CD14-positive monocyte (primary cell): ENCODE data around the gene HLA-DQA1. TPM values are rescaled to one million over a fixed set of nuclear protein-coding genes. Genes with fewer than 3 reads are reported as not detected.
"Not testable (repeated sequence)": the region's sequence is repeated elsewhere in the genome, so short reads cannot be mapped to it uniquely, and the experiment has no call there.

Experiments used
- DNase-seq, 3 donors: peaks; one replicate each; pipeline ENCODE4 v3.0.0-alpha.2; 2011 to 2022
- H2AFZ ChIP-seq: 2 replicates; pipeline ENCODE4 v1.6.0; 2012; ENCODE audit warnings: mild to moderate bottlenecking, low read depth, low read length, inconsistent platforms; ENCODE audit not compliant: insufficient read depth, poor library complexity, severe bottlenecking
- H3K27ac ChIP-seq, 2 donors: 1 replicate in 1 of 2; 2 replicates in 1 of 2; pipeline ENCODE4 v1.5.1; 2012 to 2013; ENCODE audit warnings: low read length in 2 of 2, control low read depth in 1 of 2, inconsistent platforms in 1 of 2, low read depth in 1 of 2, mild to moderate bottlenecking in 1 of 2
- H3K27me3 ChIP-seq, 2 donors: one replicate each; pipeline versions ENCODE4 v1.6.0 to v1.6.1; 2011 to 2013; ENCODE audit warnings: low read length in 2 of 2; ENCODE audit not compliant: control insufficient read depth in 2 of 2, insufficient read depth in 2 of 2
- H3K36me3 ChIP-seq, 2 donors: replicated peaks in 1 of 2; 1 replicate in 1 of 2; 2 replicates in 1 of 2; pipeline versions ENCODE4 v1.5.1 to v1.6.1; 2012 to 2013; ENCODE audit warnings: low read length in 2 of 2, control low read depth in 1 of 2, inconsistent platforms in 1 of 2, mild to moderate bottlenecking in 1 of 2; ENCODE audit not compliant: insufficient read depth in 2 of 2, control insufficient read depth in 1 of 2
- H3K4me1 ChIP-seq, 2 donors: 1 replicate in 1 of 2; 2 replicates in 1 of 2; pipeline versions ENCODE4 v1.5.1 to v1.6.1; 2012 to 2013; ENCODE audit warnings: low read length in 2 of 2, control low read depth in 1 of 2, inconsistent platforms in 1 of 2, mild to moderate bottlenecking in 1 of 2, moderate library complexity in 1 of 2; ENCODE audit not compliant: insufficient read depth in 2 of 2, control insufficient read depth in 1 of 2
- H3K4me2 ChIP-seq: replicated peaks from 2 replicates; pipeline ENCODE3; 2012; ENCODE audit warnings: low read length, moderate library complexity, mild to moderate bottlenecking; ENCODE audit not compliant: poor library complexity, severe bottlenecking; ENCODE audit errors: extremely low read depth
- H3K4me3 ChIP-seq, 3 experiments: fragments of 200-600 bp in 1 of 3; sonication (generic) in 1 of 3; replicated peaks in 1 of 3; 1 replicate in 2 of 3; 2 replicates in 1 of 3; pipeline ENCODE4 v1.5.1; 2011 to 2013; ENCODE audit warnings: low read length in 3 of 3, mild to moderate bottlenecking in 3 of 3, control low read depth in 2 of 3, low read depth in 2 of 3, inconsistent platforms in 1 of 3, moderate library complexity in 1 of 3
- H3K79me2 ChIP-seq: 2 replicates; pipeline ENCODE4 v1.6.0; 2012; ENCODE audit warnings: mild to moderate bottlenecking, control low read depth, inconsistent platforms, low read length, moderate library complexity; ENCODE audit not compliant: insufficient read depth
- H3K9ac ChIP-seq: 2 replicates; pipeline ENCODE4 v1.6.0; 2017; ENCODE audit warnings: low read length, mild to moderate bottlenecking; ENCODE audit not compliant: insufficient read depth, poor library complexity, severe bottlenecking
- H3K9me3 ChIP-seq, 2 donors: replicated peaks in 1 of 2; 1 replicate in 1 of 2; 2 replicates in 1 of 2; pipeline versions ENCODE4 v1.5.1 to v1.6.1; 2012 to 2013; ENCODE audit warnings: low read length in 2 of 2, control low read depth in 1 of 2; ENCODE audit not compliant: control insufficient read depth in 1 of 2, insufficient read depth in 1 of 2
- H4K20me1 ChIP-seq: 2 replicates; pipeline ENCODE4 v1.6.0; 2012; ENCODE audit warnings: mild to moderate bottlenecking, low read length, control low read depth, moderate library complexity; ENCODE audit not compliant: insufficient read depth
- H3K27ac Mint-ChIP-seq, 7 donors: one replicate each; pipeline ENCODE4 v1.8.0; 2020; ENCODE audit warnings: mild to moderate bottlenecking in 7 of 7, mixed read lengths in 7 of 7, moderate library complexity in 6 of 7, inconsistent platforms in 2 of 7
- H3K27me3 Mint-ChIP-seq, 3 donors: one replicate each; pipeline ENCODE4 v1.8.0; 2021 to 2022; ENCODE audit warnings: low read depth in 3 of 3, mild to moderate bottlenecking in 3 of 3, mixed read lengths in 3 of 3, moderate library complexity in 3 of 3, inconsistent platforms in 1 of 3
- H3K36me3 Mint-ChIP-seq, 2 donors: one replicate each; pipeline ENCODE4 v1.8.0; 2020; ENCODE audit warnings: mixed read lengths in 2 of 2, inconsistent platforms in 1 of 2, mild to moderate bottlenecking in 1 of 2
- H3K4me1 Mint-ChIP-seq: one replicate; pipeline ENCODE4 v1.8.0; 2020; ENCODE audit warnings: mild to moderate bottlenecking, mixed read lengths
- H3K4me3 Mint-ChIP-seq, 2 donors: one replicate each; pipeline ENCODE4 v1.8.0; 2020; ENCODE audit warnings: mild to moderate bottlenecking in 2 of 2, mixed read lengths in 2 of 2, moderate library complexity in 1 of 2
- H3K9me3 Mint-ChIP-seq, 7 donors: one replicate each; pipeline ENCODE4 v1.8.0; 2020 to 2022; ENCODE audit warnings: mixed read lengths in 7 of 7, mild to moderate bottlenecking in 6 of 7, moderate library complexity in 6 of 7, inconsistent platforms in 2 of 7
- CTCF ChIP-seq: fragments of 200-600 bp; IDR thresholded peaks from one replicate; pipeline ENCODE4 v1.8.0; 2022; ENCODE audit warnings: antibody characterized with exemption, mild to moderate bottlenecking
- whole genome bisulfite sequencing: methylation state at CpG from one replicate; pipeline ENCODE4 v1.1.5; 2013; ENCODE audit warnings: missing lambda C conversion rate; ENCODE audit not compliant: insufficient coverage; 5-methylcytosine and 5-hydroxymethylcytosine counted together
- intact Hi-C, 2 donors: fragments of 100-400 bp; cut with micrococcal nuclease; formaldehyde crosslinking; loops; one replicate each; pipeline versions ENCODE4 v1.15.0 to v1.15.1; 2023
- polyA plus RNA-seq, 3 donors: library from polyadenylated mRNA; depleted of rRNA in 1 of 3; unstranded in 2 of 3; stranded (reverse) in 1 of 3; fragments of 300-500 nt in 2 of 3; fragments of >200 nt in 1 of 3; fragmentation: Illumina TruSeq in 2 of 3; gene quantifications; 1 replicate in 2 of 3; 2 replicates in 1 of 3; pipeline ENCODE4 v1.2.3, GENCODE V29; 2012 to 2021

The HLA-DQA1 gene
- polyA plus RNA-seq, 3 donors = 98.1 to 191 (median 117) TPM

GRCh38 chr6:32641122-32641521 is 3.9 kb downstream of the HLA-DQA1 start:
- H3K9me3 Mint-ChIP-seq = peaks cover 0 to 4% (median 2%) of the 10 kb centered on the region in 7 donors
- H3K4me1 Mint-ChIP-seq = peaks cover 36% of the 10 kb centered on the region
- no CpG with 5 or more reads among the region's 6 CpGs for WGBS
- Histone ChIP-seq H3K36me3 (no peaks in the 10 kb centered on the region), H3K4me2 (no peak overlapping the region), H2AFZ (no peak overlapping the region), H4K20me1 (no peaks in the 10 kb centered on the region), H3K27me3 (no peaks in the 10 kb centered on the region), H3K9ac (no peak overlapping the region), H3K79me2 (peaks cover 4% of the 10 kb centered on the region), H3K4me3 (no peak overlapping the region), H3K4me1 (no peaks in the 10 kb centered on the region), H3K9me3 (no peaks in the 10 kb centered on the region), H3K27ac (no peak overlapping the region)
- peaks cover 0 to 11% (median 7%) of the 10 kb centered on the region in 3 donors for H3K27me3 Mint-ChIP-seq
- H3K4me3 Mint-ChIP-seq = no peak overlapping the region
- intact Hi-C loops = loop anchor here in 1 of 2 donors (5.0 kb wide), 1 partner anchor 101 kb away; the partner anchor contains the start of gene HLA-DQA2
- peaks cover 43 to 48% of the 10 kb centered on the region in 2 donors for H3K36me3 Mint-ChIP-seq
- no peak for DNase-seq
- no peak for TF ChIP-seq CTCF
- peak overlapping the region in 1 of 7 donors; percentile 79 for H3K27ac Mint-ChIP-seq

DNA sequence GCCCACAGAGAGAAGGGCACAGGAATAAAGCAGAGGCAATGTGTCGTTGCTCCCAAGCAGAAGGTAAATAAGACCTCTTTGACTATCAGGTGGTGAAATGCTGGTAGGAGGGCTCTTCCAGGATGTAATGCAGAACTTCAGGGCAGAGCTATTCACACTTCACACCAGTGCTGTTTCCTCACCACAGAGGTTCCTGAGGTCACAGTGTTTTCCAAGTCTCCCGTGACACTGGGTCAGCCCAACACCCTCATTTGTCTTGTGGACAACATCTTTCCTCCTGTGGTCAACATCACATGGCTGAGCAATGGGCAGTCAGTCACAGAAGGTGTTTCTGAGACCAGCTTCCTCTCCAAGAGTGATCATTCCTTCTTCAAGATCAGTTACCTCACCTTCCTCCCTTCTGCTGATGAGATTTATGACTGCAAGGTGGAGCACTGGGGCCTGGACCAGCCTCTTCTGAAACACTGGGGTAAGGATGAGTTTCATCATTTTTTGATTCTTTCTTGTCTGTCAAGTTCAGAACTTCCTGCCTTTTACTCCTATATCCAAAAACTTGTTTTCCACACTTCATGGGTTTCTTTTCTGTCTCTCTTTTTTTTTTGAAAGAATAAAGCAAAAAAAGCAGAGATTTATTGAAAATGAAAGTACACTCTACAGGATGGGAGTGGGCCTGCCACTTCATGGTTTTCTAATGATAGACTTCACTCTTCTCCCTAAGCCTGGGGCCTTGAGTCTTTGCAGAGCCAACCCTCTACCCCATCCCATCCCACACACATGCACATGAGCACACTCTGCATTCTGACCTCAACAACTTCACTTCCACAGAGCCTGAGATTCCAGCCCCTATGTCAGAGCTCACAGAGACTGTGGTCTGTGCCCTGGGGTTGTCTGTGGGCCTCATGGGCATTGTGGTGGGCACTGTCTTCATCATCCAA is 4.8 kb downstream of the HLA-DQA1 start:
- H3K36me3 Mint-ChIP-seq = peaks cover 43 to 48% of the 10 kb centered on the region in 2 donors
- H3K9ac ChIP-seq, H2AFZ ChIP-seq, H3K4me1 ChIP-seq, H4K20me1 ChIP-seq, H3K27me3 ChIP-seq, H3K4me2 ChIP-seq, H3K36me3 ChIP-seq, H3K4me3 ChIP-seq, H3K9me3 ChIP-seq, H3K9me3 Mint-ChIP-seq, H3K27ac ChIP-seq, H3K79me2 ChIP-seq: not testable (repeated sequence)
- DNase-seq = peak in 1 of 3 donors; percentile 70
- peaks cover 0 to 11% (median 8%) of the 10 kb centered on the region in 3 donors for H3K27me3 Mint-ChIP-seq
- H3K4me3 Mint-ChIP-seq = peak overlapping the region; percentile 24 to 35
- H3K4me1 Mint-ChIP-seq = peaks cover 34% of the 10 kb centered on the region
- peak overlapping the region in 5 of 7 donors; percentile 26 to 81 (median 75) for H3K27ac Mint-ChIP-seq
- no CpG with 5 or more reads among the region's 2 CpGs for WGBS
- intact Hi-C loops = loop anchor here in 1 of 2 donors (5.0 kb wide), 1 partner anchor 100 kb away; the partner anchor contains the start of gene HLA-DQA2
